Measurements from ENCODE around the gene ABTB2. TPM values are rescaled to one million over a fixed set of nuclear protein-coding genes. Genes with fewer than 3 reads are reported as not detected.

ABTB2 gene
- total RNA-seq, 2 donors from 2014 or later, result 5.8 to 11.1 TPM

DNA sequence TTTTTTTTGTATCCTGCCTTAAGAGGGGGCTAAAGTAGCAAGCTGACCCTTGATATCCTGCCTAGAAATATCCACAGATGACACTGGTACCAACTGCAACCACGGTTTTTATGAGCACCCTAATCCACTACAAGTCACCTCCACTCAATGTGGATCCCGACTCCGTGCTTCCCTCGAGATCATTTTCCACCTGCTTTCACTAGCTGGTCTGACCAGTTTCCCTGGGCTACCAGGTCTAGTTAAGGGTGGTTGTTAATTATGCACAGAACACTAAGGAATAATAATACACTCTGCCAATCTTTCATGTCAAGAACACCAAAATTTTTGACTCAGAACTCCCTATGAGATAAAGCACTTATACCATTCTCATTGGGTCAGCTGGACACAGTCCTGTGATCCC lies 82.3 kb downstream of the ABTB2 start:
- intact Hi-C loops (cut with DNase I), result no loop called here
- H3K36me3 ChIP-seq, result no peaks in the 10 kb centered on the region
- no peaks in the 10 kb centered on the region for H3K9me3 ChIP-seq
- no peak overlapping the region for H3K9ac ChIP-seq (ENCODE audit: low read depth in 2 of 2, low read length in 2 of 2)
- no peaks in the 10 kb centered on the region for H3K4me1 ChIP-seq
- no peak overlapping the region for H3K27ac ChIP-seq
- DNase-seq, result no peak
- H3K27me3 ChIP-seq, result no peaks in the 10 kb centered on the region
- TF ChIP-seq, protein P1, sequence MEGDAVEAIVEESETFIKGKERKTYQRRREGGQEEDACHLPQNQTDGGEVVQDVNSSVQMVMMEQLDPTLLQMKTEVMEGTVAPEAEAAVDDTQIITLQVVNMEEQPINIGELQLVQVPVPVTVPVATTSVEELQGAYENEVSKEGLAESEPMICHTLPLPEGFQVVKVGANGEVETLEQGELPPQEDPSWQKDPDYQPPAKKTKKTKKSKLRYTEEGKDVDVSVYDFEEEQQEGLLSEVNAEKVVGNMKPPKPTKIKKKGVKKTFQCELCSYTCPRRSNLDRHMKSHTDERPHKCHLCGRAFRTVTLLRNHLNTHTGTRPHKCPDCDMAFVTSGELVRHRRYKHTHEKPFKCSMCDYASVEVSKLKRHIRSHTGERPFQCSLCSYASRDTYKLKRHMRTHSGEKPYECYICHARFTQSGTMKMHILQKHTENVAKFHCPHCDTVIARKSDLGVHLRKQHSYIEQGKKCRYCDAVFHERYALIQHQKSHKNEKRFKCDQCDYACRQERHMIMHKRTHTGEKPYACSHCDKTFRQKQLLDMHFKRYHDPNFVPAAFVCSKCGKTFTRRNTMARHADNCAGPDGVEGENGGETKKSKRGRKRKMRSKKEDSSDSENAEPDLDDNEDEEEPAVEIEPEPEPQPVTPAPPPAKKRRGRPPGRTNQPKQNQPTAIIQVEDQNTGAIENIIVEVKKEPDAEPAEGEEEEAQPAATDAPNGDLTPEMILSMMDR (IDR thresholded peaks at IDR 0.05), result no peak
- H3K4me3 ChIP-seq, result no peak overlapping the region

DNA sequence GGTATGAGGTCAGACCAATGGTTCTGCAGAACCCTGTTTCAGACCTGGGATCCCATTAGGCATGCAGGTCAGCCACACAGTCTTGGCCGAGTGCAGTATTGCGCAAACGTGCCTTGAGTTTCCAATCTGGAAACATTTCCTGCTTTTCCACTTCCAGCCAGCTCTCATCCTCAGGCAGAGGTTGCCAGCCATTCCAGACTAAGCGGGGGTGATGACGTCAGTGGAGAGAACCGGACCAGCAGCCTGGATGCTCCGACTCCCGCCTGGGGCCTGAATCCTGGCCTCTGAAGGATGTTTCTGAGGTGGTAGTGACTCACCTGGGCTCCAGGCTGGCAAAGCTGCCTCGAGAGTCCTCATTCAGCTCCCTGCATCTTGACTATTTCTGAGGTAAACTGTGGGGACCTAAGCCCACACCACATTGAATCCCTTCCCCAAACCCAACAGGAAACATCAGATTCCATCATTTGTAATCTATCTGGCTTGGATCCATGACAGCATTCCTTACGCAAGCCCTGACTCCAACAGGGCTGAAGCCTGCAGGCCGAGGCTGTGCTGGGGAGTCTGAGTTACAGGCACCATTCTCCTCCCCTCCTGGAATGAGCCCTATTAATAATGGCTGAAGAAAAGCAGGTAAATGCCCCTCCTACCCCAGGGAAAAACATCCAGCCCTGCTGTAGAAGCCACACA lies 83.0 kb downstream of the ABTB2 start:
- Histone ChIP-seq H3K27ac (no peak overlapping the region), H3K36me3 (no peaks in the 10 kb centered on the region), H3K9ac (ENCODE audit: low read depth in 2 of 2, low read length in 2 of 2) (no peak overlapping the region), H3K4me1 (no peaks in the 10 kb centered on the region), H3K27me3 (no peaks in the 10 kb centered on the region), H3K4me3 (no peak overlapping the region), H3K9me3 (no peaks in the 10 kb centered on the region)
- DNase-seq, result peak; percentile 73
- intact Hi-C loops (cut with DNase I), result no loop called here
- TF ChIP-seq, protein P1 (IDR thresholded peaks at IDR 0.05), result no peak

DNA sequence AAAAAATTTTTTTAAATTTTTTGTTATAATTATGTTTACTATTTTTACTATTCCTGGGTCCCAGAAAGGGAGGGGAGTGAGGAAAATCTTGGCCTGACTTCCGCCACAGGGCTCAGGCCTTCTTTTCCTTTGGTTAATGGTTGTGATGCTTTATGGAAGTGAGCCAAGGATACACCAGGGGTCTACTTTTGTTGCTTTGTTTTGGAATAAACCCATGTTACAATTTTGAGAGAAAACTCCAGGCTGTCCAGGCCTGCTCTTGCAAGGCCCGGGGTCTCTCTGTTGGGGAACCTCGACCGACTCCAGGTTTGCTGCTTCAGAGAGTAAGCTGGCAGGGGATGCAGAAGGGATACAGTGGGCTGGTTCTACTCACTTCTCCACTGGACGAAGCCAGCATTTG lies 84.7 kb downstream of the ABTB2 start:
- H3K4me3 ChIP-seq, result no peak overlapping the region
- TF ChIP-seq, protein P1 (IDR thresholded peaks at IDR 0.05), result no peak
- H3K9ac ChIP-seq (ENCODE audit: low read depth in 2 of 2, low read length in 2 of 2), result no peak overlapping the region
- H3K36me3 ChIP-seq, result no peaks in the 10 kb centered on the region
- no peak overlapping the region for H3K27ac ChIP-seq
- intact Hi-C loops (cut with DNase I), result no loop called here
- H3K4me1 ChIP-seq, result no peaks in the 10 kb centered on the region
- no peak for DNase-seq
- no peaks in the 10 kb centered on the region for H3K9me3 ChIP-seq
- no peaks in the 10 kb centered on the region for H3K27me3 ChIP-seq

DNA sequence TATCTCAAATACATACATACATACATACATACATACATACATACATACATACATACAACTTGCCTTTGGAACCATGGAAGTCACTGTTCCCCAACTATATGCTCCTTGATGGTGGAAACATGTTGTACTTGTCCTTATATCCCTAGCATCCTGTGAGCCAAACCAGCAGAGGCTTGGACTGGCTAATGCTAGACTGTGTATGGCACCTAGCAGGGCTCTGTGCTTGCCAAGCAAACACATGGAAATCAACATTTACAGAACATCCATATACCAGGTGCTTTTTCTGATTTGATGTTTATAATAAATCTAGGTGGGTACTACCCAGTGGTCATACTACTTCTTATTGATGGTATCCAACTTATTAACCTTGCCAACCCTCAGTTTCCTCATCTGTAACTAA lies 86.1 kb downstream of the ABTB2 start:
- Histone ChIP-seq H3K4me1 (no peaks in the 10 kb centered on the region), H3K27ac (no peak overlapping the region), H3K36me3 (no peaks in the 10 kb centered on the region), H3K9me3 (no peaks in the 10 kb centered on the region), H3K27me3 (no peaks in the 10 kb centered on the region), H3K4me3 (no peak overlapping the region), H3K9ac (ENCODE audit: low read depth in 2 of 2, low read length in 2 of 2) (no peak overlapping the region)
- TF ChIP-seq, protein P1 (IDR thresholded peaks at IDR 0.05), result no peak
- DNase-seq, result no peak
- intact Hi-C loops (cut with DNase I), result no loop called here

DNA sequence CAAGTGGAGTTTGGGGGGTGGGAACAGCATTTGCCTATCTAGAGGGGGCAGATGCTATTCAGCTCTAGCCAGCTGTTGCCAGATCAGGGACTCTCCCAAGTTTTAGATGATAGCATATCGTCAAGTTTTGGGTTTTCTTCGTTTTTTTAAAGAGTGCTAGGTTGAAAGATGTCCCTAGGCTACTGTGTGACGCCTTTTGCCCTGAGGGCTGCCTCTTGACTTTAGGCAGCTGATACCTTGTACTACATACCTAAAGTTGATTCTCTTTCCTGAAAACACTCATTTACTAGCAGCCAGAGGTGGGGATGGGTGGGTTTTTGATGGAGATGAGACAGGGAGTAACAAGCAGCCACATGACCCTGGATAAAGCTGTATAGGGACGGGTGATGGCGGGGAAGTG lies 87.1 kb downstream of the ABTB2 start:
- no peaks in the 10 kb centered on the region for H3K9me3 ChIP-seq
- H3K27ac ChIP-seq, result no peak overlapping the region
- TF ChIP-seq, protein P1 (IDR thresholded peaks at IDR 0.05), result no peak
- H3K4me3 ChIP-seq, result no peak overlapping the region
- intact Hi-C loops (cut with DNase I), result no loop called here
- no peak for DNase-seq
- no peaks in the 10 kb centered on the region for H3K4me1 ChIP-seq
- no peaks in the 10 kb centered on the region for H3K36me3 ChIP-seq
- no peaks in the 10 kb centered on the region for H3K27me3 ChIP-seq
- H3K9ac ChIP-seq (ENCODE audit: low read depth in 2 of 2, low read length in 2 of 2), result no peak overlapping the region
